Measurements from ENCODE around the gene EXOSC3.
"Not testable (repeated sequence)": the region's sequence is repeated elsewhere in the genome, so short reads cannot be mapped to it uniquely, and the experiment has no call there.

Gene EXOSC3

DNA sequence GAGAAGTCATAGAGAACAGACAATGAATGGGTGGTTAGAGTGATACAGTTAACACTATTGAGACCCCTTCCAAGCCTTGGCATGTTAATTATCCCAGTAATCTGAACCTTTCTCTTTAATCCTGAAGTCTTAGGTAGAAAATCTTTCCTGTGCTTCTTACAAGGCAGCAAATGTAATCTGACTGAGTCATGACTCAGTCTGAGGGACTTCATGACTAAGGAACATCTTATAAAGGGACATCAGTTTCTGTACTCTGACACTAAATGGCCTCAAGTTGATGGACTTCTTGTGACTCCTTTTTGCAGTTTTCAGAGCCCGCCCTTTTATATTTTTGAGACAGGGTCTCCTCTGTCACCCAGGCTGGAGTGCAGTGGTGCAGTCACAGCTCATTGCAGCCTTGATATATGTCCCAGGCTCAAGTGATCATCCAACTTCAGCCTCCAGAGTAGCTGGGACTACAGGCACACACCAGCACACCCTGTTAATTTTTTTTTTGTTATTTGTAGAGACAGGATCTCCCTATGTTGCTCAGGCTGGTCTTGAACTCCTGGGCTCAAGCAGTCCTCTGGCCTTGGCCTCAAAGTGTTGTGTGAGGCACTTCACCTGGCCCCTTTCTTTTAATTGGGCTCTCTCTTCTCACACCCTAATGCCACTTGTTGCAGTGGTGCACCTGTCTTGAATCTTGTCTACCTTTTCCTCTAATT is 9.5 kb downstream of the EXOSC3 start:
- no peak for DNase-seq (ENCODE audit: low read depth in 3 of 3)

DNA sequence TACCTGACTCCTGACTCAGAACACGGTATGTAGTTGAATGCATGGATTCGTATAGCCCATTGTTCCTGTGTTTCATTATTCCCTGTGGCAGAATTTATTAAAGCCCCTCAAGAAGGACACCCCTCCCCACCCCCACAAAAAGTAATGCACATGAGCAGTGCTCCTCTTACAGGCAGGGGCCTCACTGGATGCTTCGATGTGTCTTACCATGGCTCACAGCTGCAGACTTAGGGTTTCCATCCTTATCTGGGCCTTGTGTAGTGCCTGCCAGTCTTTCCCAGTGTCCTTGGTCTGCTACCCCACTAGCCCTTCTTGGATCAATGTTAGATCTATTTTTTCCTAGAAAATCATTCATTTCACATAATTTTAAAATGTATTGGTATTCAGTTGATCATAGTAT is 14.9 kb downstream of the EXOSC3 start:
- no peak for DNase-seq (ENCODE audit: low read depth in 3 of 3)

DNA sequence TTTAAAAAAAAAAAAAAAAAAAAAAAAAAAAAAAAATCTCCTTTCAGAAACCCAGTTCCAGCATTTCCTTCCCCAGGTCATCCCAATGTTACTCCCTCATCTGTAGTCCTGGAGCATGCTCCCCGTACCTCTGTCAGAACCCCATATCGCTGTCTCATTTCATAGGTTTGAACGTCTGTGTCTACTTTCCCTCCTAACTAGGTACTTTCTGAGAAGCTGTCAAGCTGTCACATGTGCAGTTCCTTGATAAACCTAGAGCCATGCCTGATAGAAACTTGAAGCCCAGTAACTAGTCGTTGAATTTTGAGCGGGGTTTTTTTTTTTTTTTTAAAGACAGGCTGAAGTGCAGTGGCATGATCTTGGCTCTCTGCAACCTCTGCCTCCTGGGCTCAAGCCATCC is 15.6 kb downstream of the EXOSC3 start:
- no peak for DNase-seq (ENCODE audit: low read depth in 3 of 3)

DNA sequence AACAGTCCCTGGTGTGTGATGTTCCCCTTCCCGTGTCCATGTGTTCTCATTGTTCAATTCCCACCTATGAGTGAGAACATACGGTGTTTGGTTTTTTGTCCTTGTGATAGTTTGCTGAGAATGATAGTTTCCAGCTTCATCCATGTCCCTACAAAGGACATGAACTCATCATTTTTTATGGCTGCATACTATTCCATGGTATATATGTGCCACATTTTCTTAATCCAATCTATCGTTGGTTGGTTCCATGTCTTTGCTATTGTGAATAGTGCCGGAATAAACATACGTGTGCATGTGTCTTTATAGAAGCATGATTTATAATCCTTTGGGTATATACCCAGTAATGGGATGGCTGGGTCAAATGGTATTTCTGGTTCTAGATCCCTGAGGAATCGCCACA is 19.6 kb downstream of the EXOSC3 start:
- DNase-seq (ENCODE audit: low read depth in 3 of 3), result not testable (repeated sequence)

- DNase-seq (ENCODE audit: low read depth in 3 of 3), result no peak
These were observed 23.4 kb downstream of the EXOSC3 start for GRCh38 chr9:37761511-37761910.

DNA sequence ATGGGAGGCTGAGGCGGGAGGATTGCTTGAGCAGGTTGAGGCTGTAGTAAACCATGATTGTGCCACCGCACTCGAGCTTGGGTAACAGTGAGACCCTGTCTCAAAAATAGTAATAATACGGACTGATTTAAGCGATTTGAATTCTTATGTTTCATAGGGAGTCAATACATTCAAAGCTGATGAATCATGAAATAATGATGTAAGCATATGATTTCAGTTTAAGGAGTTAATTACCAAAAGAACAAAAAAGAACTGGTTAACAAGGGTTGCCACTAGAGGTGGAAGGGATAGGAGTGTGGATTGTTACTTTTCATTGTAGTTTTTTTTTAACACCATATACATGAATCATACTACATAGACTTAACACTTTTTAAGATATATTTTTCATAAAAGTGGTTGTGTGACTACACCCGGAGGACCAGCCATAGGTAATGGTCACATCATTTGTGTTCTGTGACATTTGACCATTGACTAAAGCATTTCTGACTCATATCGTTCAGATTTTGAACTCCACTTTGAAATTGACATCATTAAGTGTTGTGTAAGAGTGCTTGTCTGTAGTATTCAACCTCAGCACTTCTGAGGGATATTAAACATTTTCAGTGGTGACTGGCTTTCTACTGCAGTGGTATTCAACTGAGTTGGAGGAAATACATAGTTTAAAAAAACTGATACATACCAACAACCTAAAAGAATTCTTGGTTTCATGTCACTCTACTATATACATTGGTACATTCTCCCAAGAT is 24.3 kb downstream of the EXOSC3 start:
- no peak for DNase-seq (ENCODE audit: low read depth in 3 of 3)

DNA sequence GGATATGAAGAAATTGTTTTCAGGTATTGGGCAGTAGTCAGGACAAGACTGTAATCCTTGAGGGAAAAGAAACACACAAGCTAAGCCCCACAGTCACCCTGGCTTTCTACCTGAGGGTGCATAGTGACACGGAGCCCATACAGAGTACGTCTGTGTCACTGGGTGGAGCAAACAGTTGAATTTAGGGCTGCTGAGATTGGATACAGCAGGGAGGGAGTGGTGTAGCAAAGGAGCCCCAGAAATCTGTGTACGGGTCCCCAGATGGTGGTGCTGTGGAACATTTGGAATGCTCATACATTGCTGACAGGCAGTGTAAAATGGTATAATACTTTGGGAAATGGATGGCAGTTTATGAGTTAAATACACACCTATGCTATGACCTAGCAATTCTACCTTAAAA is 26.1 kb downstream of the EXOSC3 start:
- no peak for DNase-seq (ENCODE audit: low read depth in 3 of 3)

DNA sequence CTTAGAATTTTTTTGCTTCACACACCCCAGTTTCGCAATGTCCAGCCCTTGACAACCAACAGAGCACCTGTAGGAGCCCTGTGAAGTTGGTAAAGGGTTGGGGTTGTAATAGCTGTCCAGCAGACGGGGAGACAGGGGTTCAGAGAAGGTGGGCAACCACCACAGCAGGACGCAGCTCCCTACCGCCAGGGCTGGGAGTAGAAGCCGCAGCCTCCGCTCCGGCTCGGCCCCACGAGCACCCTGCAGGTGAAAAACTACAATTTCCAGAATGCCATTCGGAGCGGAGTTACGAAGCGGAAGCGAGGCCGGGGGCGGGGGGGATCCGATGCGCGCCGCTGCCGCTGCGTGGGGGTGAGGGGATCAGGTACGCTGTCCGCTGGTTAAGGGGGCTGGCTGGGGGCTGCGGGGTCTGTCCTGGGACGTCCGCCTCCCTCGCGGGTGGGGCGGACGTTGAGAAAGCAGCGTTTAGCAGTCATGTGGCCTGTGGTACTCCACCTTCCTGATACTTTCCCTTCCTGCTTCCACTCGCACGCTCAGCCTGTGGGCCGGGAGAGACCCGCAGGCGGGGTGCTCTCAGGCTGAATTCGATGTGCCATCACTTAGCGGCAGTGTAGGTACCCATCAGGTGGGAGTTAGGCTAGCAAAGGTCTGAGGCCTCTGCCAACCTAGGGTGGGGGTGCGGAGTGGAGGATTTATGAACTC is 31.2 kb downstream of the EXOSC3 start, which contains the start of gene TRMT10B:
TRMT10B (plus strand) TSS at position 317 of the 702 bp plus-strand sequence. CDS start 8,127 bp downstream, outside the sequence.
- peak; percentile 57 to 76 (median 58) for DNase-seq (ENCODE audit: low read depth in 3 of 3)

- peak in 1 of 3 experiments; percentile 7 for DNase-seq (ENCODE audit: low read depth in 3 of 3)
These were observed 32.0 kb downstream of the EXOSC3 start for GRCh38 chr9:37752642-37753488.

GRCh38 chr9:37752112-37752511 is 32.8 kb downstream of the EXOSC3 start:
- DNase-seq (ENCODE audit: low read depth in 3 of 3), result not testable (repeated sequence)

DNA sequence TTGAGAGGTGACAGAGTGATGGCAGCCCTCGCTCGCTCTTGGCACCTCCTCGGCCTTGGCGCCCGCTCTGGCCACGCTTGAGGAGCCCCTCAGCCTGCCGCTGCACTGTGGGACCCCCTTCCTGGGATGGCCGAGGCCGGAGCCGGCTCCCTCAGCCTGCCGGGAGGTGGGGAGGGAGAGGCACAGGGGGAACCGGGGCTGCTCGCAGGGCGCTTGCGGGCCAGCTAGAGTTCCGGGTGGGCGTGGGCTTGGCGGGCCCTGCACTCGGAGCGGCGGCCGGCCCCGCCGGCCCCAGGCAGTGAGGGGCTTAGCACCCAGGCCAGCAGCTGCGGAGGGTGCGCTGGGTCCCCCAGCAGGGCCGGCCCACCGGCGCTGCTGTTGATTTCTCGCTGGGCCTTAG is 33.2 kb downstream of the EXOSC3 start:
- DNase-seq (ENCODE audit: low read depth in 3 of 3), result not testable (repeated sequence)

GRCh38 chr9:37751186-37751585 is 33.7 kb downstream of the EXOSC3 start:
- no peak for DNase-seq (ENCODE audit: low read depth in 3 of 3)

DNA sequence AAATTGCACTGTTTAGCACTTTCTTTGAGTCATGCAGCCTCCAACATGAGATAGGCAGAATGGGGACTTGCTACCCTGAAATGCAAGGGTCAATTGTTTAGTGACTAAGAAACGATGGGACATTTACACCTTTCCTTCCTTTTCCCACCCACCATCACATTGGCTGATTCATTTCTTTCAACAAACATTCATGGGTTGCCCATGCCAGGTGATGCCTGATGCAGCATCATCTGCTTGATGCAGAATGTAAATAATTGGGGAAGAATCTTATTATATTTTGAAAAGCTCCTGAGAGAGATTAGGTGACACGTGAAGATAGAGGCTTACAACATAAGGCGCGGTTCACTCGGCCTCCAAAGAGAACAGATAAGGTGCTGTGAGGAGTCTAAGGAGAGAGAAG is 35.7 kb downstream of the EXOSC3 start:
- no peak for DNase-seq (ENCODE audit: low read depth in 3 of 3)

DNA sequence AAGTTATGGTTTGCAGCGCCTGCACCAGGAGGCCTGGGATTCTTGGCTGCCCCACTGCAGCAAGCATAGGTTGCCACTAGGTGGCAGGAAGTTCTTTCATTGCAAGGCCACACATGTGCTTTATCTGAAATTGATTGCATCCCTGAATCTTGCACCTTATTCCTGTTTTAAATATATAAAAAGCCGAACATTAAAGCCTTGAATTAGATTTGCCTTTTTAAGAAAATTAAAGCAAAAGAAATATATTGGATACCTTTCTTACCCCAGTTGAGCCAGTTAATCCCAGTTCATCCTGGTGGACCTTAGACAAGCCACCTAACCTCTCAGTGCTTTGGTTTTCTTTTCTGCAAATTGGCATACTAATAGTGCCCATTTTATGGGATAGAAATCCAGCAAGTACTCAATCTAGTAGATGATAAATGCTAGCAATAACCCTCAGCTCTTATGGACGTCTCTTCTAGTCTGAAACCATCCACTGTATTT is 37.6 kb downstream of the EXOSC3 start:
- peak; percentile 18 to 59 (median 29) for DNase-seq (ENCODE audit: low read depth in 3 of 3)

DNA sequence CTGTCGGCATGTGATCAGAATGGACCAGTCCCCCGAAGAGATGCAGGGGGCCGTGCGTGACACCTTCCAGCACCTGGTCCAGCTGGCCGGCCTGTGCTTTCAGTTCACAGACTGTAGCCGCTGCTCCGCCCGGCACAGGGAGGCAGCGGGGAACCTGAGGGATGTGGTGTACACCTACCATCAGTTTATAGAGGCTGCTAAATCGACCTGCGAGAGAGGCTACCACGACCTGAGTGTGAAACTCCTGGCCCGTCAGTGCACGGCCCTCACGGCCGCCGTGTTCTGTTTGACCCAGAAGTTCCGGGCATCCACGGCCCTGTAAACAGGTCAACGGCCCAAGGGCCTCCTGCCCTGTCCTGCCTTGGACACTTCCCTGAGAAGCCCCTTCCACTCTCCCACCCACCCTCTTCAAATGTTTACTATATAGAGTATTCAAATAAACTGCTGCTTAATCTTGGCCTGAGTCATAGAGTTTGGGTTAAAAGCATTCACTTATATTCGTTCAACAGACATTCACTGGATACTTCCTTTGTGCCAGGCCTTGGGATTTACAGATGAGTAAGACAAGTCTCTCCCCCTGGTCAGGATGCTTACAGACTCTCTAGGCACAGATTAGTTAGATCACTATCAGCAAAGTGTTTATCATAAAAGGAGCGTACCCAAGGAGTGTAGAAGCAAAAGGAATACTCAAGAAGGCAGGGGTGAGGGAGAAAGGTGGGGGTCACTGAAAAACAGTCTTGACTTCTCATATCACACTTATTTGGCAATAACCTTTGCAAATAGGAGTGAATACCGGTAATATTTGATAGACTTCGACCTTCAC is 38.2 kb downstream of the EXOSC3 start:
- DNase-seq (ENCODE audit: low read depth in 3 of 3), result no peak

- DNase-seq (ENCODE audit: low read depth in 3 of 3), result no peak
These were observed 38.9 kb downstream of the EXOSC3 start for GRCh38 chr9:37745970-37746369.

DNA sequence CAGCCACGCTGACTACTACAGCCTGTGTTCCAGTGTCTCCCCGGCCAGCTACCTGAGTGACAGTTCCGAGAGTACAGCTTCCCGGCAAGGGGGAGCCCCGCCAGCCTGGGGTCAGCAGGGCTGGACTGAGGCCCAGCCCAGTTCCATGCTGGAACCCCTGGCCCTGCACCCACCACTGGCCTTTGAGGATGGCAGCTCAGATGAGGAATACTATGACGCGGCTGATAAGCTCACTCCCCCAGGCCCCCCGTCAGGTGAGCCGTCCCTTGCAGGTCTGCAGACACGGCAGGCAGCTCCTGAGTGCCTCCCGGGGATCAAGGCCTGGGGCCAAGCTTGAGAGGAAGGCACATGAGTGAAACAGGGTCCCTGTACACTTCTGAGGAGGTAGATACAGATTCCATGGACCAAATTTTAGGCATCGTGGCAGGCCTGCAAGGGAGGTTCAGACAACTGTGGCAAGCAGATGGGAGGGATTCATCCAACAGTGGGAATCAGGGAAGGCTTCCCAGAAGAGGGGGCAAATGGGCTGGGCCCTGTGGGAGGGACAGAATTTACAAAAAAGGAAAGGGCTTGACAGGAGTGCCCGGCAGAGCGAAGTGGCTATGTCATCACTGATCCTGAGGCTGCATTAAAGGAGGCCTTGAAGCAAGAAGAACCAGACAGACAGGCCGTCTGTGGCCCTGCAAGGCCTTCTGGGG is 44.1 kb downstream of the EXOSC3 start:
- DNase-seq (ENCODE audit: low read depth in 3 of 3), result no peak

DNA sequence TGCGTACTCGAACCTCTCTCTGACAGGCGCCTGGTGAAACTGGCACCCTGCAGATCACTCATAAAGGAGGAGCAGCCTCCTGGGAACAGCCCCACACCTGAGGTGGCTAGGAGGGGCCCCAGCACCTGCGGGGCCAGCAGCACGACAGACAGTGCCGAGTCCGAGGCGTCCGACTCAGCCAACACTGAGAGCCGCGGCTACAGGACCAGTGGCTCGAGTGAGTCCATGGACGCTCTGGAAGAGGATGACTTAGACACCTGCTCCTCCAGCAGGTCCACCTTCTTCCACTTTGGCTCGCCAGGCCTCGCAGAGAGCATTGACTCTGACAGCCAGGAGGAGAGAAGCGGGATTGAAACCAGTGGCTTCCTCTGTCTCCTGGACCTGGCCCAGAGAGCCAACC is 44.7 kb downstream of the EXOSC3 start:
- DNase-seq (ENCODE audit: low read depth in 3 of 3), result no peak

DNA sequence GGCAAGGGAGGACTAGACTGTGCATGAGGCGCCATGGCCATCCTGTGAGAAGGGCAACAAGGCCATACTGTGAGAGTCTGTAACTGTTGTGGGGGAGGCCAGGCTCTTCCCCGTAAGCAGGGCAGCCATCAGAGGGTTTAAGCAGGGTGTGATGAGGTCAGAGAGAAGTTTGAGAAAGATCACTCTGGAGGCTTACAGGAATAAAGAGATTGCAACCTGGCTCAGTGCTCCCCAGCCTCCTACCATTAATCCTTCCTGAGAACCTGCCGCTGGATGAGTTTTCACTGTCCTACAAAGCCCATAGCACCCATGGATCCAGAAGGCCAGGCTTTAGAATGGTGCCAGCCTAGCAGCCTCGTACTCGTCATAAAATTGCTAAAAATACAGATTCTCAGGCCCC is 45.6 kb downstream of the EXOSC3 start:
- DNase-seq (ENCODE audit: low read depth in 3 of 3), result no peak

GRCh38 chr9:37732952-37733351 is 51.9 kb downstream of the EXOSC3 start:
- no peak for DNase-seq (ENCODE audit: low read depth in 3 of 3)

Measured in stimulated activated CD4-positive, alpha-beta T cell treated with anti-CD3 and anti-CD28 coated beads, TNF-alpha, amount 100 ng/mL, for 24 hours (primary cell).